SK-N-SH (cell line): ENCODE data around the gene CPLANE2. TPM values are rescaled to one million over a fixed set of nuclear protein-coding genes. Genes with fewer than 3 reads are reported as not detected.

Experiments
- CTCF ChIA-PET: fragments of 300-600, 350-600 bp; formaldehyde crosslinking; extraction: SDS; loops from one replicate; lab custom pipeline; 2021; lab: Yijun Ruan, JAX
- POLR2A ChIA-PET: fragments of 350-600 bp; sonication (Branson Sonifier 250); formaldehyde crosslinking; extraction: SDS; loops from one replicate; lab custom pipeline; 2020; ENCODE audit warnings: antibody characterized with exemption, inconsistent platforms; lab: Yijun Ruan, JAX
- DNase-seq: peaks from one replicate; pipeline ENCODE4 v3.0.0; 2012
- H2AFZ ChIP-seq: fragments of 200-600 bp; sonication (generic); 2 replicates; pipeline ENCODE4 v1.8.1; 2016; ENCODE audit warnings: antibody characterized with exemption, mild to moderate bottlenecking, low read depth
- H3F3A ChIP-seq: fragments of 200-600 bp; sonication (generic); replicated peaks from 2 replicates; pipeline ENCODE3; 2016; ENCODE audit warnings: antibody characterized with exemption, mild to moderate bottlenecking; ENCODE audit not compliant: insufficient read depth
- H3K27ac ChIP-seq, 2 experiments: fragments of 200-500 bp in 1 of 2; fragments of 200-600 bp in 1 of 2; sonication (Bioruptor generic) in 1 of 2; sonication (generic), shearing (Covaris generic) in 1 of 2; 2 replicates each; pipeline versions ENCODE4 v1.5.1 to v1.6.1; 2014 to 2016; ENCODE audit warnings: low read depth in 2 of 2, inconsistent platforms in 1 of 2, low read length in 1 of 2, mild to moderate bottlenecking in 1 of 2, mixed read lengths in 1 of 2
- H3K27me3 ChIP-seq: fragments of 200-600 bp; sonication (generic), shearing (Covaris generic); 2 replicates; pipeline ENCODE4 v1.6.1; 2016; ENCODE audit warnings: mixed run types; ENCODE audit not compliant: insufficient read depth
- H3K36me3 ChIP-seq, 2 experiments: fragments of 200-500 bp in 1 of 2; fragments of 200-600 bp in 1 of 2; sonication (Bioruptor generic) in 1 of 2; sonication (generic) in 1 of 2; replicated peaks in 1 of 2; 2 replicates each; pipeline versions ENCODE3 to v1.5.1; 2014 to 2016; ENCODE audit warnings: low read length in 1 of 2, mild to moderate bottlenecking in 1 of 2; ENCODE audit not compliant: insufficient read depth in 2 of 2, control insufficient read depth in 1 of 2
- H3K4me1 ChIP-seq, 2 experiments: fragments of 200-500 bp in 1 of 2; fragments of 200-600 bp in 1 of 2; sonication (Bioruptor generic) in 1 of 2; sonication (generic), shearing (Covaris generic) in 1 of 2; 2 replicates each; pipeline versions ENCODE4 v1.5.1 to v1.6.1; 2014 to 2016; ENCODE audit warnings: low read depth in 1 of 2, low read length in 1 of 2, mixed run types in 1 of 2; ENCODE audit not compliant: insufficient read depth in 2 of 2, control insufficient read depth in 1 of 2
- H3K4me2 ChIP-seq: fragments of 200-600 bp; sonication (generic), shearing (Covaris generic); 2 replicates; pipeline ENCODE4 v1.6.1; 2017; ENCODE audit warnings: mixed run types
- H3K4me3 ChIP-seq, 2 experiments: fragments of 200-500 bp in 1 of 2; fragments of 200-600 bp in 1 of 2; sonication (Bioruptor generic) in 1 of 2; sonication (generic), shearing (Covaris generic) in 1 of 2; 2 replicates each; pipeline versions ENCODE4 v1.5.1 to v1.8.1; 2014 to 2016; ENCODE audit warnings: low read depth in 2 of 2, inconsistent platforms in 1 of 2, low read length in 1 of 2, mild to moderate bottlenecking in 1 of 2, mixed read lengths in 1 of 2, moderate library complexity in 1 of 2
- H3K79me2 ChIP-seq: fragments of 200-600 bp; sonication (generic); 2 replicates; pipeline ENCODE4 v1.8.1; 2017; ENCODE audit warnings: mild to moderate bottlenecking; ENCODE audit not compliant: insufficient read depth
- H3K9ac ChIP-seq: fragments of 200-600 bp; sonication (generic); 2 replicates; pipeline ENCODE4 v1.6.1; 2017; ENCODE audit warnings: mixed run types
- H3K9me2 ChIP-seq: fragments of 200-600 bp; sonication (generic); 2 replicates; pipeline ENCODE4 v1.6.1; 2017; ENCODE audit warnings: mixed run types
- H3K9me3 ChIP-seq: fragments of 200-600 bp; sonication (generic); 2 replicates; pipeline ENCODE4 v1.6.1; 2017; ENCODE audit warnings: mixed run types, mild to moderate bottlenecking, moderate library complexity
- H4K20me1 ChIP-seq: fragments of 200-600 bp; sonication (generic); 2 replicates; pipeline ENCODE4 v1.6.1; 2017; ENCODE audit warnings: mild to moderate bottlenecking, mixed run types; ENCODE audit not compliant: insufficient read depth
- CHD2 ChIP-seq: fragments of 150-350 bp; IDR thresholded peaks from 2 replicates; pipeline ENCODE4 v1.6.1; 2018; ENCODE audit warnings: low read length; ENCODE audit not compliant: partially characterized antibody
- CTCF ChIP-seq: fragments of 200-600 bp; sonication (generic); IDR thresholded peaks from 2 replicates; pipeline ENCODE4 v1.6.1; 2017; ENCODE audit warnings: antibody characterized with exemption, mild to moderate bottlenecking, moderate library complexity
- EP300 ChIP-seq, 2 experiments: IDR thresholded peaks; 2 replicates each; pipeline versions ENCODE4 v1.4.0 to v1.6.1; 2012; ENCODE audit warnings: borderline replicate concordance in 1 of 2, low read depth in 1 of 2, low read length in 1 of 2
- EZH2phosphoT487 ChIP-seq: fragments of 200-600 bp; sonication (generic); IDR thresholded peaks from 2 replicates; pipeline ENCODE4 v1.6.1; 2017; ENCODE audit warnings: low read depth, mixed run types, mild to moderate bottlenecking, antibody characterized with exemption, moderate library complexity, borderline replicate concordance
- FOSL2 ChIP-seq: IDR thresholded peaks from 2 replicates; pipeline ENCODE4 v1.4.0; 2012; ENCODE audit warnings: low read depth, mild to moderate bottlenecking, moderate library complexity, borderline replicate concordance
- FOXJ3 ChIP-seq: sonication (generic); formaldehyde crosslinking; IDR thresholded peaks from 2 replicates; pipeline ENCODE4 v1.5.1; 2020; ENCODE audit warnings: mild to moderate bottlenecking, missing genetic modification reagents
- GABPA ChIP-seq: IDR thresholded peaks from 2 replicates; pipeline ENCODE4 v1.4.0; 2012; ENCODE audit warnings: low read depth, mild to moderate bottlenecking
- GATA2 ChIP-seq: sonication (generic); formaldehyde crosslinking; IDR thresholded peaks from 2 replicates; pipeline ENCODE4 v1.5.0; 2020; ENCODE audit warnings: mild to moderate bottlenecking, missing genetic modification reagents
- MAX ChIP-seq: IDR thresholded peaks from 2 replicates; pipeline ENCODE4 v1.4.0; 2012; ENCODE audit warnings: low read depth
- MEF2A ChIP-seq: IDR thresholded peaks from 2 replicates; pipeline ENCODE4 v1.4.0; 2012; ENCODE audit warnings: low read depth, borderline replicate concordance
- MXI1 ChIP-seq: IDR thresholded peaks from 2 replicates; pipeline ENCODE4 v1.6.1; 2012; ENCODE audit warnings: mild to moderate bottlenecking, low read depth, low read length, improper control_type of control experiment
- NFIC ChIP-seq: IDR thresholded peaks from 2 replicates; pipeline ENCODE4 v1.4.0; 2012; ENCODE audit warnings: borderline replicate concordance
- PBX3 ChIP-seq: IDR thresholded peaks from 2 replicates; pipeline ENCODE4; 2012
- RAD21 ChIP-seq: IDR thresholded peaks from 2 replicates; pipeline ENCODE4 v1.6.1; 2012; ENCODE audit warnings: mild to moderate bottlenecking, low read length
- RCOR1 ChIP-seq: fragments of 150-350 bp; IDR thresholded peaks from 2 replicates; pipeline ENCODE4 v1.6.1; 2017; ENCODE audit warnings: antibody characterized with exemption, low read length
- TAF1 ChIP-seq: IDR thresholded peaks from 2 replicates; pipeline ENCODE4 v1.6.1; 2012; ENCODE audit warnings: low read depth, mild to moderate bottlenecking, low read length, moderate library complexity, borderline replicate concordance
- TCF12 ChIP-seq: IDR thresholded peaks from 2 replicates; pipeline ENCODE4 v1.4.0; 2012
- TEAD4 ChIP-seq: IDR thresholded peaks from 2 replicates; pipeline ENCODE4 v1.4.0; 2012; ENCODE audit warnings: mild to moderate bottlenecking, borderline replicate concordance; ENCODE audit not compliant: insufficient read depth
- ZBTB33 ChIP-seq: IDR thresholded peaks from 2 replicates; pipeline ENCODE4 v1.4.0; 2012; ENCODE audit warnings: low read depth, borderline replicate concordance
- WGBS: methylation state at CpG from one replicate; pipeline ENCODE4 v1.1.6; 2017; ENCODE audit warnings: low lambda C conversion rate; 5-methylcytosine and 5-hydroxymethylcytosine counted together
- polyA plus RNA-seq, 3 experiments: library from polyadenylated mRNA; depleted of rRNA; stranded (reverse); fragments of >200 nt; gene quantifications; 2 replicates each; pipeline ENCODE4 v1.2.3, GENCODE V29; 2012

CPLANE2 gene
- polyA plus RNA-seq, 1 of the 3 experiments (the other 2 are of a cell fraction) = 8.6 TPM

GRCh38 chr1:16248603-16249516 lies 11.9 kb upstream of the CPLANE2 start:
- no peaks in the 10 kb centered on the region for H3K27me3 ChIP-seq
- H3K9ac ChIP-seq = 0 out of 2 replicates have a peak overlapping the region, but pooled peaks have one; percentile 3
- H2AFZ ChIP-seq = no peak overlapping the region
- ChIA-PET CTCF (interaction anchor here (1.1 to 3.0 kb wide), 13 partner anchors 9 to 176 kb away, joined by 3 to 28 read pairs (median 5); partner anchors contain the start of genes CPLANE2, FAM131C and FBXO42), POLR2A (interaction anchor here (0.6 to 1.3 kb wide), 6 partner anchors 32 to 415 kb away, joined by 3 to 5 read pairs (median 4); partner anchors contain the start of gene FBXO42)
- H3K36me3 ChIP-seq = peaks cover 7 to 43% of the 10 kb centered on the region in 2 experiments
- H3K9me3 ChIP-seq = no peaks in the 10 kb centered on the region
- peak; percentile 80 for DNase-seq
- H3K27ac ChIP-seq = peak overlapping the region; percentile 70 to 99
- H3K79me2 ChIP-seq = no peaks in the 10 kb centered on the region
- H3K4me2 ChIP-seq = peak overlapping the region; percentile 30; the same call in 1 of the 2 replicates
- no peak overlapping the region for H3K4me3 ChIP-seq
- H3F3A ChIP-seq = peaks cover 16% of the 10 kb centered on the region
- TF ChIP-seq RCOR1 = no peak
- peak; percentile 56; the same call in 1 of the 2 replicates for TF ChIP-seq MAX
- peak; percentile 46 for TF ChIP-seq CHD2
- peak; percentile 82 for TF ChIP-seq TCF12
- no peak for TF ChIP-seq MEF2A
- peak; percentile 18; the same call in 1 of the 2 replicates for TF ChIP-seq RAD21
- peak; percentile 92 for TF ChIP-seq FOXJ3
- peak; percentile 52; the same call in 1 of the 2 replicates for TF ChIP-seq PBX3
- TF ChIP-seq MXI1 = peak; percentile 50
- no peak for TF ChIP-seq EZH2phosphoT487
- peak; percentile 88 for TF ChIP-seq GATA2
- TF ChIP-seq NFIC = peak; percentile 97
- TF ChIP-seq EP300 (IDR thresholded peaks at IDR 0.05; ENCODE audit: borderline replicate concordance in 1 of 2, low read depth in 1 of 2, low read length in 1 of 2) = peak in 1 of 2 experiments; percentile 81; a peak in 2 of 4 replicates
- TF ChIP-seq GABPA = no peak
- peaks cover 23 to 62% of the 10 kb centered on the region in 2 experiments for H3K4me1 ChIP-seq
- H4K20me1 ChIP-seq = no peaks in the 10 kb centered on the region
- WGBS = 40% methylated on average over 7 of the region's 7 CpGs
- no peaks in the 10 kb centered on the region for H3K9me2 ChIP-seq

- ChIA-PET POLR2A (interaction anchor here (0.6 to 1.3 kb wide), 5 partner anchors 31 to 169 kb away, joined by 3 to 5 read pairs (median 4); partner anchors contain the start of gene FBXO42), CTCF (interaction anchor here (0.6 to 3.0 kb wide), 15 partner anchors 9 to 175 kb away, joined by 3 to 28 read pairs (median 5); partner anchors contain the start of genes CPLANE2, FAM131C and FBXO42)
- Histone ChIP-seq H2AFZ (no peak overlapping the region), H3K4me3 (no peak overlapping the region), H3K36me3 (peaks cover 7 to 37% of the 10 kb centered on the region in 2 experiments), H3K79me2 (no peaks in the 10 kb centered on the region), H3K4me1 (peaks cover 23 to 55% of the 10 kb centered on the region in 2 experiments), H3K27me3 (no peaks in the 10 kb centered on the region), H3K27ac (peak overlapping the region; percentile 70 to 99), H3K4me2 (0 out of 2 replicates have a peak overlapping the region, but pooled peaks have one; percentile 30), H4K20me1 (no peaks in the 10 kb centered on the region), H3K9me2 (no peaks in the 10 kb centered on the region), H3K9me3 (no peaks in the 10 kb centered on the region), H3F3A (peaks cover 14% of the 10 kb centered on the region), H3K9ac (no peak overlapping the region)
- WGBS = 86% methylated on average over 8 of the region's 8 CpGs
- no peak for DNase-seq
- no peak for TF ChIP-seq TAF1
- no peak for TF ChIP-seq FOSL2
- TF ChIP-seq FOXJ3 = no peak
- TF ChIP-seq ZBTB33 = no peak
- no peak for TF ChIP-seq CTCF
- TF ChIP-seq EP300 (IDR thresholded peaks at IDR 0.05; ENCODE audit: borderline replicate concordance in 1 of 2, low read depth in 1 of 2, low read length in 1 of 2) = no peak
- no peak for TF ChIP-seq TEAD4
- TF ChIP-seq MEF2A = no peak
- no peak for TF ChIP-seq RAD21
- no peak for TF ChIP-seq MAX
These were observed 11.0 kb upstream of the CPLANE2 start for GRCh38 chr1:16248007-16248436.
